ENCODE measurements around the gene XPA.

The XPA gene

GRCh38 chr9:97668485-97668884 is 28.7 kb downstream of the XPA start:
- TF ChIP-seq TCF4 (CRISPR knock-in tag; IDR thresholded peaks at IDR 0.05; ENCODE audit: borderline replicate concordance) = no peak
- no peak for ATAC-seq

DNA sequence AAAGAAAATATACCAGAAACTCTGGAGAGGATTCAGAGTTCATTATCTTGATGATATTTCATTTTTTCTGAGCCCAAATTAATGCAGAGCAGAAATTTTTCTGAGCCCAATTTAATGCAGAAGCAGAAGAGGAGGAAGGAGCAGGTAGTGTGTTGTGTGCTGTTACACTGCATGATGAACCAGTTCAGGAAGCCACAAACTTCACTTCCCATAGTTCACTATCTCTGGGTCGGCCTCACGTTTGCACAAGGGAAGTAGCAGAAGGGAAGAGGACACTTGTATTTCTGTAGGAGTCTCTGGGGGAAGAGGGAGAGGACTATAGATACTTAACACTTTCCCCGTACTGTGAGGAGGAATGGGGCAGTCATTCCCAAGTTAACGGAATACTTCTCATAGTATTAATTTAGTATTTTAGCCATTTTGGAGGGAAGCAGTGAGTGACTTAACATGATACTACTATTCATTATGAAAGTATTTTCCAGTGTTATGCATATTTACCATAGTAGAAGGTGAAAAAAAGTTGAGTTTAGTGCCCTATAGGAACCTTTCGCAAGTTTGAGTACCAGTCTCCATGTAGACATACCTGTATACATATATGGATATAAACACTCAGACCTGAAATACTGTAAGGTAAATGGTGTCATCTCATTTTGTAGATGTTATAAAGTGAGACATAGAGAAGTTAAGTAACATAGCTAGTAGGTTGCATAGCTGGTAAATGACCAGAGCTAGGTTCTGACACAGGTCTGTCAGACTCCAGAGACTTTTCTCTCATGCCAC is 30.0 kb downstream of the XPA start:
- ATAC-seq = no peak
- TF ChIP-seq RARB (CRISPR knock-in tag; IDR thresholded peaks at IDR 0.05) = no peak
- TF ChIP-seq, protein P1, sequence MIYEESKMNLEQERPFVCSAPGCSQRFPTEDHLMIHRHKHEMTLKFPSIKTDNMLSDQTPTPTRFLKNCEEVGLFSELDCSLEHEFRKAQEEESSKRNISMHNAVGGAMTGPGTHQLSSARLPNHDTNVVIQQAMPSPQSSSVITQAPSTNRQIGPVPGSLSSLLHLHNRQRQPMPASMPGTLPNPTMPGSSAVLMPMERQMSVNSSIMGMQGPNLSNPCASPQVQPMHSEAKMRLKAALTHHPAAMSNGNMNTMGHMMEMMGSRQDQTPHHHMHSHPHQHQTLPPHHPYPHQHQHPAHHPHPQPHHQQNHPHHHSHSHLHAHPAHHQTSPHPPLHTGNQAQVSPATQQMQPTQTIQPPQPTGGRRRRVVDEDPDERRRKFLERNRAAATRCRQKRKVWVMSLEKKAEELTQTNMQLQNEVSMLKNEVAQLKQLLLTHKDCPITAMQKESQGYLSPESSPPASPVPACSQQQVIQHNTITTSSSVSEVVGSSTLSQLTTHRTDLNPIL (CRISPR knock-in tag; IDR thresholded peaks at IDR 0.05; ENCODE audit: low read depth) = no peak
- TF ChIP-seq GLIS3 (CRISPR knock-in tag; IDR thresholded peaks at IDR 0.05) = no peak
- TF ChIP-seq TOX (CRISPR knock-in tag; IDR thresholded peaks at IDR 0.05; ENCODE audit: borderline replicate concordance) = no peak
- TF ChIP-seq ISL1 (CRISPR knock-in tag; IDR thresholded peaks at IDR 0.05) = no peak
- TF ChIP-seq CSRNP3 (CRISPR knock-in tag; IDR thresholded peaks at IDR 0.05) = no peak
- TF ChIP-seq ZFP30 (CRISPR knock-in tag; IDR thresholded peaks at IDR 0.05) = no peak
- TF ChIP-seq ZFP3 (CRISPR knock-in tag; IDR thresholded peaks at IDR 0.05) = no peak
- no peak for TF ChIP-seq BACH2 (CRISPR knock-in tag; IDR thresholded peaks at IDR 0.05; ENCODE audit: borderline replicate concordance)
- TF ChIP-seq ZNF8 (CRISPR knock-in tag; IDR thresholded peaks at IDR 0.05) = no peak
- TF ChIP-seq PPARA (CRISPR knock-in tag; IDR thresholded peaks at IDR 0.05; ENCODE audit: borderline replicate concordance) = no peak
- no peak for TF ChIP-seq ZNF565 (CRISPR knock-in tag; conservative IDR thresholded peaks at IDR 0.05; ENCODE audit: low read depth)
- TF ChIP-seq, protein P2, sequence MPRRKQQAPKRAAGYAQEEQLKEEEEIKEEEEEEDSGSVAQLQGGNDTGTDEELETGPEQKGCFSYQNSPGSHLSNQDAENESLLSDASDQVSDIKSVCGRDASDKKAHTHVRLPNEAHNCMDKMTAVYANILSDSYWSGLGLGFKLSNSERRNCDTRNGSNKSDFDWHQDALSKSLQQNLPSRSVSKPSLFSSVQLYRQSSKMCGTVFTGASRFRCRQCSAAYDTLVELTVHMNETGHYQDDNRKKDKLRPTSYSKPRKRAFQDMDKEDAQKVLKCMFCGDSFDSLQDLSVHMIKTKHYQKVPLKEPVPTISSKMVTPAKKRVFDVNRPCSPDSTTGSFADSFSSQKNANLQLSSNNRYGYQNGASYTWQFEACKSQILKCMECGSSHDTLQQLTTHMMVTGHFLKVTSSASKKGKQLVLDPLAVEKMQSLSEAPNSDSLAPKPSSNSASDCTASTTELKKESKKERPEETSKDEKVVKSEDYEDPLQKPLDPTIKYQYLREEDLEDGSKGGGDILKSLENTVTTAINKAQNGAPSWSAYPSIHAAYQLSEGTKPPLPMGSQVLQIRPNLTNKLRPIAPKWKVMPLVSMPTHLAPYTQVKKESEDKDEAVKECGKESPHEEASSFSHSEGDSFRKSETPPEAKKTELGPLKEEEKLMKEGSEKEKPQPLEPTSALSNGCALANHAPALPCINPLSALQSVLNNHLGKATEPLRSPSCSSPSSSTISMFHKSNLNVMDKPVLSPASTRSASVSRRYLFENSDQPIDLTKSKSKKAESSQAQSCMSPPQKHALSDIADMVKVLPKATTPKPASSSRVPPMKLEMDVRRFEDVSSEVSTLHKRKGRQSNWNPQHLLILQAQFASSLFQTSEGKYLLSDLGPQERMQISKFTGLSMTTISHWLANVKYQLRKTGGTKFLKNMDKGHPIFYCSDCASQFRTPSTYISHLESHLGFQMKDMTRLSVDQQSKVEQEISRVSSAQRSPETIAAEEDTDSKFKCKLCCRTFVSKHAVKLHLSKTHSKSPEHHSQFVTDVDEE (CRISPR knock-in tag; IDR thresholded peaks at IDR 0.05) = no peak
- no peak for TF ChIP-seq ZC3H10 (CRISPR knock-in tag; IDR thresholded peaks at IDR 0.05)
- no peak for TF ChIP-seq SNAI2 (CRISPR knock-in tag; IDR thresholded peaks at IDR 0.05)
- TF ChIP-seq, protein P3, sequence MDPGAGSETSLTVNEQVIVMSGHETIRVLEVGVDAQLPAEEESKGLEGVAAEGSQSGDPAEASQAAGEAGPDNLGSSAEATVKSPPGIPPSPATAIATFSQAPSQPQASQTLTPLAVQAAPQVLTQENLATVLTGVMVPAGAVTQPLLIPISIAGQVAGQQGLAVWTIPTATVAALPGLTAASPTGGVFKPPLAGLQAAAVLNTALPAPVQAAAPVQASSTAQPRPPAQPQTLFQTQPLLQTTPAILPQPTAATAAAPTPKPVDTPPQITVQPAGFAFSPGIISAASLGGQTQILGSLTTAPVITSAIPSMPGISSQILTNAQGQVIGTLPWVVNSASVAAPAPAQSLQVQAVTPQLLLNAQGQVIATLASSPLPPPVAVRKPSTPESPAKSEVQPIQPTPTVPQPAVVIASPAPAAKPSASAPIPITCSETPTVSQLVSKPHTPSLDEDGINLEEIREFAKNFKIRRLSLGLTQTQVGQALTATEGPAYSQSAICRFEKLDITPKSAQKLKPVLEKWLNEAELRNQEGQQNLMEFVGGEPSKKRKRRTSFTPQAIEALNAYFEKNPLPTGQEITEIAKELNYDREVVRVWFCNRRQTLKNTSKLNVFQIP (CRISPR knock-in tag; IDR thresholded peaks at IDR 0.05; ENCODE audit: borderline replicate concordance, low read depth) = no peak
- TF ChIP-seq OSR1 (CRISPR knock-in tag; IDR thresholded peaks at IDR 0.05) = no peak
- no peak for TF ChIP-seq CSDC2 (CRISPR knock-in tag; IDR thresholded peaks at IDR 0.05)
- no peak for TF ChIP-seq TCF4 (CRISPR knock-in tag; IDR thresholded peaks at IDR 0.05; ENCODE audit: borderline replicate concordance)
- TF ChIP-seq ARNTL (CRISPR knock-in tag; IDR thresholded peaks at IDR 0.05; ENCODE audit: borderline replicate concordance, low read depth) = no peak

DNA sequence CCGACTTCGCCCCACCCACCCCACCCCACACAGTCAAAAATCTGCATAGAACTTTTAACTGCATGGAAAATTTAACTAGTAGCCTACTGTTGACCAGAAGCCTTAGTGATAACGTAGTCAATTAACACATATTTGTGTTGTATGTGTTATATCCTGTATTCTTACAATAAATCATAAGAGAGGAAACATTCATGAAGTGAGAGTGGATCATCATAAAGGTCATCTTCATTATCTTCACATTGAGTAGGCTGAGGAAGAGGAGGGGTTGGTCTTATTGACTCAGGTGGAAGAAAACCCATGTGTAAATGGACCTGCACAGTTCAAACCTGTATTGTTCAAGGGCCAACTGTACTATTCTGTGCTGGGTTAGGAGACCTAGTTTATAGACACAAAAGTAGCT is 31.4 kb downstream of the XPA start:
- TF ChIP-seq PPARA (CRISPR knock-in tag; IDR thresholded peaks at IDR 0.05; ENCODE audit: borderline replicate concordance) (no peak), ZNF70 (CRISPR knock-in tag; IDR thresholded peaks at IDR 0.05) (no peak), ZC3H10 (CRISPR knock-in tag; IDR thresholded peaks at IDR 0.05) (no peak), CSRNP3 (CRISPR knock-in tag; IDR thresholded peaks at IDR 0.05) (no peak)
- no peak for ATAC-seq

All from SK-N-SH treated with all-trans-retinoic acid at 6 μM for 48 hours (cell line).